ENCODE results near the gene KRTAP10-11. TPM values are rescaled to one million over a fixed set of nuclear protein-coding genes. Genes with fewer than 3 reads are reported as not detected.
"Not testable (repeated sequence)": the region's sequence is repeated elsewhere in the genome, so short reads cannot be mapped to it uniquely, and the experiment has no call there.

Gene KRTAP10-11
- not detected for total RNA-seq

GRCh38 chr21:44646366-44647221 is at the start of gene KRTAP10-11:
Gene KRTAP10-11 (plus strand): TSS chr21:44646414. CDS start chr21:44646459, 45 bp downstream.
- DNase-seq, H3K4me3 Mint-ChIP-seq, H3K4me1 Mint-ChIP-seq, H3K27ac Mint-ChIP-seq, H3K27me3 Mint-ChIP-seq: not testable (repeated sequence)
- ChIA-PET POLR2A (interaction anchor here (1.5 kb wide), 1 partner anchor 11 kb away, joined by 3 read pairs; the partner anchor contains the start of gene KRTAP12-3), CTCF (interaction anchor here (1.1 kb wide), 1 partner anchor 136 kb away, joined by 4 read pairs; no protein-coding TSS in a partner anchor)
- Mint-ChIP-seq H3K36me3 (ENCODE audit: low read depth) (peaks cover 16% of the 10 kb centered on the region), H3K9me3 (peaks cover 27% of the 10 kb centered on the region)

- Mint-ChIP-seq H3K9me3 (no peaks in the 10 kb centered on the region), H3K4me1 (no peaks in the 10 kb centered on the region), H3K27me3 (peaks cover 13% of the 10 kb centered on the region), H3K36me3 (ENCODE audit: low read depth) (no peaks in the 10 kb centered on the region), H3K27ac (no peak overlapping the region), H3K4me3 (no peak overlapping the region)
- no peak for DNase-seq
- ChIA-PET CTCF (no interaction called here), POLR2A (no interaction called here)
Measured at GRCh38 chr21:44598061-44598460, 48.2 kb upstream of the KRTAP10-11 start.

GRCh38 chr21:44599264-44600029 is 46.8 kb upstream of the KRTAP10-11 start:
- Mint-ChIP-seq H3K27me3 (peaks cover 15% of the 10 kb centered on the region), H3K9me3 (no peaks in the 10 kb centered on the region), H3K27ac (no peak overlapping the region), H3K4me3 (no peak overlapping the region), H3K4me1 (no peaks in the 10 kb centered on the region), H3K36me3 (ENCODE audit: low read depth) (no peaks in the 10 kb centered on the region)
- POLR2A ChIA-PET = no interaction called here
- DNase-seq = no peak
- CTCF ChIA-PET = no interaction called here

- peaks cover 21% of the 10 kb centered on the region for H3K27me3 Mint-ChIP-seq
- H3K27ac Mint-ChIP-seq; H3K4me1 Mint-ChIP-seq; H3K36me3 Mint-ChIP-seq (ENCODE audit: low read depth); POLR2A ChIA-PET; H3K4me3 Mint-ChIP-seq; DNase-seq; H3K9me3 Mint-ChIP-seq; CTCF ChIA-PET: not testable (repeated sequence)
Measured at GRCh38 chr21:44600118-44600978, 45.9 kb upstream of the KRTAP10-11 start, which contains the start of gene KRTAP10-7. Gene KRTAP10-7 (plus strand): TSS chr21:44600597. CDS start chr21:44600622, 25 bp downstream.

DNA sequence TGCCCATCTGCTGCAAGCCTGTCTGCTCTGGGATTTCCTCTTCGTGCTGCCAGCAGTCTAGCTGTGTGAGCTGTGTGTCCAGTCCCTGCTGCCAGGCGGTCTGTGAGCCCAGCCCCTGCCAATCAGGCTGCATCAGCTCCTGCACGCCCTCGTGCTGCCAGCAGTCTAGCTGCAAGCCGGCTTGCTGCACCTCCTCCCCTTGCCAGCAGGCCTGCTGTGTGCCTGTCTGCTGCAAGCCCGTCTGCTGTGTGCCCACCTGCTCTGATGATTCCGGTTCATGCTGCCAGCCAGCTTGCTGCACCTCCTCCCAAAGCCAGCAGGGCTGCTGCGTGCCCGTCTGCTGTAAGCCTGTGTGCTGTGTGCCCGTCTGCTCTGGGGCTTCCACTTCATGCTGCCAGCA is 45.1 kb upstream of the KRTAP10-11 start:
- CTCF ChIA-PET; H3K27ac Mint-ChIP-seq; H3K4me1 Mint-ChIP-seq; DNase-seq; H3K9me3 Mint-ChIP-seq; H3K36me3 Mint-ChIP-seq (ENCODE audit: low read depth); H3K4me3 Mint-ChIP-seq; POLR2A ChIA-PET: not testable (repeated sequence)
- H3K27me3 Mint-ChIP-seq = peaks cover 27% of the 10 kb centered on the region

GRCh38 chr21:44601596-44602462 is 44.4 kb upstream of the KRTAP10-11 start:
- Mint-ChIP-seq H3K27ac (no peak overlapping the region), H3K36me3 (ENCODE audit: low read depth) (no peaks in the 10 kb centered on the region), H3K9me3 (peaks cover 4% of the 10 kb centered on the region), H3K27me3 (peaks cover 31% of the 10 kb centered on the region), H3K4me1 (no peaks in the 10 kb centered on the region), H3K4me3 (no peak overlapping the region)
- DNase-seq = no peak
- CTCF ChIA-PET = no interaction called here
- POLR2A ChIA-PET = no interaction called here

DNA sequence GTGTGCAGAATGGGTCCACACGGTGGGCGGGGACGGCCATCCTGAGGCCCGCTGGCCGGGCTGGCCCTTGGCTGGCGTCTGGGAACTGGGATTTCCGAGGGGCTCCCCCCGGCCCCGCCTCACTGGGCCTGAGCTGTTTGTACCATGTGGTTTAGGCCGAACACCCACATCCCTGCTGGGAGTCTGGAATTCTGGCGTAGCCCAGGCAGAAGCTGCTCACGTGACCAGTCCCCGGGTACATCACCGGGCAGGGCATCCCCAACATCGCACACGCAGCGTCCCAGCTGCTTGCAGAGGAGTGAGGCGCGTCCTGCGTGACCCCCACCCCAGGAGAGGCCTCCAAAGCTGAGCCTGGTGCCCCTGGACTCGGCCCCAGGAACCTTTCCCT is 43.8 kb upstream of the KRTAP10-11 start:
- ChIA-PET POLR2A (no interaction called here), CTCF (no interaction called here)
- Mint-ChIP-seq H3K4me3 (no peak overlapping the region), H3K4me1 (no peaks in the 10 kb centered on the region), H3K27ac (no peak overlapping the region), H3K9me3 (peaks cover 4% of the 10 kb centered on the region), H3K36me3 (ENCODE audit: low read depth) (no peaks in the 10 kb centered on the region), H3K27me3 (peaks cover 31% of the 10 kb centered on the region)
- DNase-seq = no peak

- ChIA-PET CTCF (no interaction called here), POLR2A (no interaction called here)
- H3K9me3 Mint-ChIP-seq = peaks cover 4% of the 10 kb centered on the region
- DNase-seq = no peak
- no peaks in the 10 kb centered on the region for H3K4me1 Mint-ChIP-seq
- H3K27me3 Mint-ChIP-seq = peaks cover 24% of the 10 kb centered on the region
- no peaks in the 10 kb centered on the region for H3K36me3 Mint-ChIP-seq (ENCODE audit: low read depth)
- H3K27ac Mint-ChIP-seq = no peak overlapping the region
- H3K4me3 Mint-ChIP-seq = no peak overlapping the region
Measured at GRCh38 chr21:44603109-44603875, 42.9 kb upstream of the KRTAP10-11 start.

DNA sequence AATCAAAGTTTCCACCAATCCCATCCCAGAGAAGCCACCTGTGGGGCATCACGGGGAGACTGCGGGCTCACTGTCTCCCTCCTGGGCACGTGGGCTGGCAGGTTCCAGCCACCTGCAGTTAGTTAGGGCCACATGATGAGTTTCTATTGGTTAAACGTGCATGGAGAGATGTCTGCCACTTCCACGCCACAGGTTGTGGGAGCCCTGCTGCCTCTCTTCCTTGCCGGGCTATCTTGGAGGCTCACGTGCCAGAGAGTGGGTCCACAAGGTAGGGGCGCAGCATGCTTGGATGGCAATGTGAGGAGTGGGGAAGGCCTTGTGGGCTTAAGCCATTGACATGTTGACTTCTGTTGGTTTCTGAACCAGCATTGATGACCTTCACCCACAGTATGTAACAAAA is 42.3 kb upstream of the KRTAP10-11 start:
- H3K27ac Mint-ChIP-seq = no peak overlapping the region
- DNase-seq = no peak
- CTCF ChIA-PET = no interaction called here
- POLR2A ChIA-PET = no interaction called here
- H3K27me3 Mint-ChIP-seq = peaks cover 22% of the 10 kb centered on the region
- no peak overlapping the region for H3K4me3 Mint-ChIP-seq
- H3K9me3 Mint-ChIP-seq = peaks cover 6% of the 10 kb centered on the region
- H3K4me1 Mint-ChIP-seq = no peaks in the 10 kb centered on the region
- H3K36me3 Mint-ChIP-seq (ENCODE audit: low read depth) = peaks cover 1% of the 10 kb centered on the region

DNA sequence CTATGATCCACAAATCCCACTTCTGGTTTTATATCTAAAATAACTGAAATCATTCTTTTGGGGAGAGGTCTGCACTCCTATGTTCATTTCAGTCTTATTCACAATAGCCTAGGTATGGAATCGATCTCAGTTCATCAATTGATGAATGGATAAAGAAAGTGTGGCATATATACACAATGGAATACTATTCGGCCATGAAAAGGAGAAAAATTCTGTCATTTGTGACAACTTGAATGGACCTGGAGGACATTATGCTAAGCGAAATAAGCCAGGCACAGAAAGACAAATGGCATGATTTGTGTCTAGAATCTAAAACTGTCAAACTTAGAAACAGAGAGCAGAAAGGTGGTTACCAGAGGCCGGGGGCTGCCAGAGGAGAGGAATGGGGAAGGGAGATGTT is 39.7 kb upstream of the KRTAP10-11 start:
- no peak overlapping the region for H3K4me3 Mint-ChIP-seq
- ChIA-PET POLR2A (no interaction called here), CTCF (no interaction called here)
- H3K27me3 Mint-ChIP-seq = peaks cover 29% of the 10 kb centered on the region
- H3K36me3 Mint-ChIP-seq (ENCODE audit: low read depth) = peaks cover 10% of the 10 kb centered on the region
- H3K9me3 Mint-ChIP-seq = peaks cover 28% of the 10 kb centered on the region
- no peak for DNase-seq
- H3K4me1 Mint-ChIP-seq = no peaks in the 10 kb centered on the region
- H3K27ac Mint-ChIP-seq = no peak overlapping the region

GRCh38 chr21:44609193-44609592 is 37.0 kb upstream of the KRTAP10-11 start:
- DNase-seq = no peak
- peaks cover 36% of the 10 kb centered on the region for H3K9me3 Mint-ChIP-seq
- H3K27ac Mint-ChIP-seq = no peak overlapping the region
- peaks cover 29% of the 10 kb centered on the region for H3K27me3 Mint-ChIP-seq
- CTCF ChIA-PET = no interaction called here
- H3K4me1 Mint-ChIP-seq = no peaks in the 10 kb centered on the region
- no peak overlapping the region for H3K4me3 Mint-ChIP-seq
- peaks cover 10% of the 10 kb centered on the region for H3K36me3 Mint-ChIP-seq (ENCODE audit: low read depth)
- POLR2A ChIA-PET = interaction anchor here (1.8 kb wide), 1 partner anchor 10 kb away, joined by 4 read pairs; no protein-coding TSS in a partner anchor
